Umbilical cord (tissue), 2 donors: ENCODE measurements around the gene PLEKHG1. TPM values are rescaled to one million over a fixed set of nuclear protein-coding genes. Genes with fewer than 3 reads are reported as not detected.

Source experiments
- DNase-seq: peaks from one replicate; pipeline ENCODE4 v3.0.0-alpha.2; 2015; ENCODE audit warnings: low spot score
- total RNA-seq: library from RNA; depleted of rRNA; stranded (reverse); fragments of >200 nt; gene quantifications from one replicate; pipeline ENCODE4 v1.2.3, GENCODE V29; 2014; ENCODE audit warnings: low replicate concordance; ENCODE audit not compliant: insufficient read depth

The PLEKHG1 gene
- total RNA-seq, 1 donor from 2014 or later = 11.6 TPM

- no peak for DNase-seq
Observed at GRCh38 chr6:150638267-150638666, 38.6 kb downstream of the PLEKHG1 start.

GRCh38 chr6:150638765-150639164 lies 39.1 kb downstream of the PLEKHG1 start:
- no peak for DNase-seq

- DNase-seq = no peak
Observed at GRCh38 chr6:150639823-150640331, 40.2 kb downstream of the PLEKHG1 start.

- DNase-seq = peak; percentile 56
Observed at GRCh38 chr6:150640556-150641209, 41.0 kb downstream of the PLEKHG1 start.

GRCh38 chr6:150641398-150642139 lies 41.9 kb downstream of the PLEKHG1 start:
- peak; percentile 47 for DNase-seq

- DNase-seq = no peak
Observed at GRCh38 chr6:150646228-150646627, 46.5 kb downstream of the PLEKHG1 start.

GRCh38 chr6:150647051-150647450 lies 47.4 kb downstream of the PLEKHG1 start:
- no peak for DNase-seq

Other genes with a start within 250 kb of the PLEKHG1 start
- 2.4 TPM for gene IYD, start 230.9 kb upstream of the PLEKHG1 start, total RNA-seq